HepG2 (cell line): ENCODE data around the gene ARHGAP26. TPM values are rescaled to one million over a fixed set of nuclear protein-coding genes. Genes with fewer than 3 reads are reported as not detected.
A peak's percentile ranks its signal among the peaks of the same experiment; 100 is the strongest.

Experiments used
- ATAC-seq: fragments of 200-7000 bp; cut with Tn5 transposase; 3 replicates; pipeline ENCODE4 v1.9.1; 2020; ENCODE audit warnings: mild to moderate bottlenecking, moderate library complexity
- BruUV-seq: library from RNA; stranded (reverse); fragments of 400-500 nt; replicated peaks from 2 replicates; lab custom pipeline; 2021; lab: Mats Ljungman, UMichigan
- CTCF ChIA-PET: fragments of 300-600 bp; formaldehyde crosslinking; extraction: SDS; loops from one replicate; lab custom pipeline; 2021; ENCODE audit warnings: low total read pairs, inconsistent platforms, low intra/inter-chr PET ratio; lab: Yijun Ruan, JAX
- POLR2A ChIA-PET: fragments of 350-600 bp; sonication (Branson Sonifier 250); formaldehyde crosslinking; loops from one replicate; lab custom pipeline; 2020; ENCODE audit warnings: antibody characterized with exemption, inconsistent platforms; lab: Yijun Ruan, JAX
- DNase-seq: peaks from one replicate; pipeline ENCODE4 v3.0.0-alpha.2; 2015; ENCODE audit warnings: low spot score
- FAIRE-seq: peaks from 3 replicates; lab custom pipeline; 2011; peaks lifted over from hg19 to GRCh38; lab: Jason Lieb, UNC
- H2AFZ ChIP-seq: one replicate; pipeline ENCODE4 v1.6.1; 2011; ENCODE audit warnings: low read length, inconsistent platforms
- H3K27ac ChIP-seq: fragments of 300-600 bp; 3 replicates; pipeline ENCODE4 v1.8.0; 2011; ENCODE audit warnings: mixed run types, mild to moderate bottlenecking, mixed read lengths, low read length, inconsistent platforms; ENCODE audit not compliant: insufficient read depth; ENCODE audit errors: extremely low read length
- H3K27me3 ChIP-seq, 2 experiments: fragments of 200-600 bp in 1 of 2; 2 replicates in 1 of 2; 3 replicates in 1 of 2; pipeline versions ENCODE4 v1.6.0 to v1.8.0; 2011; ENCODE audit warnings: low read length in 2 of 2, mild to moderate bottlenecking in 2 of 2, moderate library complexity in 2 of 2, inconsistent platforms in 1 of 2; ENCODE audit not compliant: insufficient read depth in 2 of 2, control insufficient read depth in 1 of 2
- H3K36me3 ChIP-seq, 2 experiments: fragments of 200-600 bp in 1 of 2; replicated peaks in 1 of 2; 2 replicates in 1 of 2; 3 replicates in 1 of 2; pipeline versions ENCODE4 v1.5.1 to v1.8.0; 2011; ENCODE audit warnings: low read length in 2 of 2, inconsistent platforms in 1 of 2; ENCODE audit not compliant: insufficient read depth in 2 of 2, control insufficient read depth in 1 of 2
- H3K4me1 ChIP-seq: 2 replicates; pipeline ENCODE4 v1.5.1; 2012; ENCODE audit warnings: low read length, inconsistent platforms; ENCODE audit not compliant: insufficient read depth
- H3K4me2 ChIP-seq: 2 replicates; pipeline ENCODE4 v1.6.0; 2011; ENCODE audit warnings: low read depth, low read length, inconsistent platforms
- H3K4me3 ChIP-seq, 3 experiments: fragments of 200-600 bp in 1 of 3; sonication (generic), shearing (Covaris generic) in 1 of 3; replicated peaks in 1 of 3; 2 replicates each; pipeline ENCODE4 v1.5.1; 2011 to 2016; ENCODE audit warnings: low read length in 3 of 3, inconsistent platforms in 2 of 3, low read depth in 2 of 3, mild to moderate bottlenecking in 2 of 3, control low read depth in 1 of 3, mixed read lengths in 1 of 3; ENCODE audit not compliant: insufficient read depth in 1 of 3
- H3K79me2 ChIP-seq: one replicate; pipeline ENCODE4 v1.6.1; 2011; ENCODE audit warnings: low read length, inconsistent platforms; ENCODE audit not compliant: insufficient read depth
- H3K9ac ChIP-seq: 2 replicates; pipeline ENCODE4 v1.6.0; 2011; ENCODE audit warnings: mild to moderate bottlenecking, low read depth, low read length, inconsistent platforms; ENCODE audit not compliant: insufficient read depth
- H3K9me3 ChIP-seq: 2 replicates; pipeline ENCODE4 v1.5.1; 2012; ENCODE audit warnings: mild to moderate bottlenecking, low read length
- H4K20me1 ChIP-seq: 2 replicates; pipeline ENCODE4 v1.6.0; 2011; ENCODE audit warnings: inconsistent platforms, mild to moderate bottlenecking, low read length, moderate library complexity; ENCODE audit not compliant: insufficient read depth
- ATF3 ChIP-seq: sonication (generic); formaldehyde crosslinking; IDR thresholded peaks from 2 replicates; pipeline ENCODE4 v1.4.0; 2020; ENCODE audit warnings: missing genetic modification reagents
- CHD2 ChIP-seq: IDR thresholded peaks from 2 replicates; pipeline ENCODE4 v1.6.1; 2011; ENCODE audit warnings: low read depth, low read length, improper control_type of control experiment
- CREBL2 ChIP-seq: sonication (generic); formaldehyde crosslinking; IDR thresholded peaks from 2 replicates; pipeline ENCODE4 v1.8.1; 2023; ENCODE audit warnings: missing genetic modification reagents, mild to moderate bottlenecking, borderline replicate concordance
- HES4 ChIP-seq: sonication (generic); formaldehyde crosslinking; IDR thresholded peaks from 2 replicates; pipeline ENCODE4 v1.9.0; 2021; ENCODE audit warnings: mild to moderate bottlenecking, missing genetic modification reagents, borderline replicate concordance
- NFIB ChIP-seq: sonication (generic); formaldehyde crosslinking; IDR thresholded peaks from 2 replicates; pipeline ENCODE4 v1.9.0; 2021; ENCODE audit warnings: missing genetic modification reagents, mild to moderate bottlenecking, borderline replicate concordance
- RARA ChIP-seq: IDR thresholded peaks from 2 replicates; pipeline ENCODE4 v1.6.1; 2016; ENCODE audit warnings: missing genetic modification reagents, missing compliant biosample characterization
- TFAP4 ChIP-seq: sonication (generic); IDR thresholded peaks from 2 replicates; pipeline ENCODE4 v1.6.1; 2016; ENCODE audit warnings: low read depth, borderline replicate concordance
- TFDP1 ChIP-seq: IDR thresholded peaks from 2 replicates; pipeline ENCODE4 v1.6.1; 2016; ENCODE audit warnings: missing compliant biosample characterization, missing genetic modification reagents, borderline replicate concordance
- ZNF318 ChIP-seq: sonication (generic); formaldehyde crosslinking; IDR thresholded peaks from 2 replicates; pipeline ENCODE4 v1.4.0; 2020; ENCODE audit warnings: mild to moderate bottlenecking, missing genetic modification reagents
- ZNF44 ChIP-seq: sonication (generic); formaldehyde crosslinking; IDR thresholded peaks from 2 replicates; pipeline ENCODE4 v1.5.1; 2020; ENCODE audit warnings: mild to moderate bottlenecking, missing genetic modification reagents
- ZNF562 ChIP-seq: sonication (generic); formaldehyde crosslinking; IDR thresholded peaks from 2 replicates; pipeline ENCODE4 v1.8.0; 2022; ENCODE audit warnings: missing genetic modification reagents, borderline replicate concordance
- ZNF7 ChIP-seq: IDR thresholded peaks from 2 replicates; pipeline ENCODE4 v1.6.1; 2016; ENCODE audit warnings: missing biosample characterization, missing genetic modification reagents
- ZNF776 ChIP-seq: sonication (generic); formaldehyde crosslinking; IDR thresholded peaks from 2 replicates; pipeline ENCODE4 v1.4.0; 2020; ENCODE audit warnings: mild to moderate bottlenecking, missing genetic modification reagents
- WGBS: methylation state at CpG from one replicate; pipeline ENCODE4 v1.1.6; 2017; ENCODE audit warnings: low lambda C conversion rate; 5-methylcytosine and 5-hydroxymethylcytosine counted together
- in situ Hi-C: cut with HindIII; loops from 2 replicates; pipeline ENCODE4 v1.10.0; 2017; ENCODE audit warnings: low pct_unique_long_range_greater_than_20kb; ENCODE audit not compliant: extremely low pct_ligation_motif_present
- intact Hi-C: fragments of 100-400 bp; cut with micrococcal nuclease; formaldehyde crosslinking; loops from one replicate; pipeline ENCODE4 v1.10.0; 2022; ENCODE audit not compliant: unreplicated experiment
- polyA plus RNA-seq, 8 experiments: library from polyadenylated mRNA; depleted of rRNA in 3 of 8; stranded (reverse) in 7 of 8; unstranded in 1 of 8; fragments of >200 nt; fragmentation: Illumina TruSeq in 4 of 8; extraction: Trizol in 4 of 8; gene quantifications; 2 replicates each; pipeline versions ENCODE4 v1.2.1 to v1.2.3, GENCODE V29; 2011 to 2016; ENCODE audit warnings: low read depth in 4 of 8, missing spikeins in 1 of 8, mixed read lengths in 1 of 8; ENCODE audit not compliant: insufficient read depth in 1 of 8
- total RNA-seq, 5 experiments: library from RNA; depleted of rRNA; stranded (reverse); fragments of >200 nt; fragmentation: Illumina TruSeq; extraction: Trizol; gene quantifications; 2 replicates each; pipeline ENCODE4 v1.2.3, GENCODE V29; 2016; ENCODE audit warnings: low read depth in 1 of 5

Gene ARHGAP26
- total and polyA plus RNA-seq, 2 of the 13 experiments (the other 11 are each of a cell fraction or from before 2014, with no cell fraction given): 9.6 to 18.2 TPM

- H3K79me2 ChIP-seq: peaks cover 17% of the 10 kb centered on the region
- H3K4me1 ChIP-seq: peaks cover 81% of the 10 kb centered on the region
- POLR2A ChIA-PET: interaction anchor here (0.9 to 1.9 kb wide), 4 partner anchors 9 to 25 kb away, joined by 3 to 10 read pairs (median 6); no protein-coding TSS in a partner anchor
- no TSS peak for BruUV-seq
- no peaks in the 10 kb centered on the region for H3K9me3 ChIP-seq
- intact Hi-C loops (no loop called here), in situ Hi-C loops (no loop called here)
- no peak for FAIRE-seq
- H3K27me3 ChIP-seq: no peaks in the 10 kb centered on the region
- peak overlapping the region; percentile 8; the same call in 1 of the 2 replicates for H3K4me2 ChIP-seq
- DNase-seq: no peak
- no peak overlapping the region for H3K4me3 ChIP-seq
- H3K9ac ChIP-seq: no peak overlapping the region
- no peak overlapping the region for H2AFZ ChIP-seq
- H3K27ac ChIP-seq: no peak overlapping the region
- CTCF ChIA-PET: no interaction called here
- H4K20me1 ChIP-seq: no peaks in the 10 kb centered on the region
- no peaks in the 10 kb centered on the region for H3K36me3 ChIP-seq
- ATAC-seq: no peak
- WGBS: 94% methylated on average over 1 of the region's 2 CpGs
- TF ChIP-seq TFDP1 (CRISPR knock-in tag) (no peak), ZNF562 (CRISPR knock-in tag) (no peak), TFAP4 (peak; percentile 78), ZNF44 (CRISPR knock-in tag) (no peak), ZNF7 (CRISPR knock-in tag) (no peak), ZNF318 (no peak), CHD2 (no peak), ZNF776 (CRISPR knock-in tag) (no peak), HES4 (CRISPR knock-in tag) (no peak), RARA (CRISPR knock-in tag) (peak; percentile 39; the same call in 1 of the 2 replicates), NFIB (no peak), ATF3 (CRISPR knock-in tag) (no peak), CREBL2 (no peak)
Observed at GRCh38 chr5:142808878-142809598, 38.9 kb downstream of the ARHGAP26 start.
